ENCODE results near the gene PLEKHA1. TPM values are rescaled to one million over a fixed set of nuclear protein-coding genes. Genes with fewer than 3 reads are reported as not detected.

PLEKHA1 gene
- total RNA-seq, result 10 to 100 TPM; 24.2 to 35.2 TPM

- H3K4me1 ChIP-seq (replicated peaks), result no peaks in the 10 kb centered on the region
- H3K27me3 ChIP-seq (replicated peaks; ENCODE audit: insufficient read depth), result no peaks in the 10 kb centered on the region
- under 1% methylated on average over 47 of the region's 71 CpGs for WGBS
- DNase-seq (ENCODE audit: low spot score), result peak; percentile 94
- TF ChIP-seq, protein P1, sequence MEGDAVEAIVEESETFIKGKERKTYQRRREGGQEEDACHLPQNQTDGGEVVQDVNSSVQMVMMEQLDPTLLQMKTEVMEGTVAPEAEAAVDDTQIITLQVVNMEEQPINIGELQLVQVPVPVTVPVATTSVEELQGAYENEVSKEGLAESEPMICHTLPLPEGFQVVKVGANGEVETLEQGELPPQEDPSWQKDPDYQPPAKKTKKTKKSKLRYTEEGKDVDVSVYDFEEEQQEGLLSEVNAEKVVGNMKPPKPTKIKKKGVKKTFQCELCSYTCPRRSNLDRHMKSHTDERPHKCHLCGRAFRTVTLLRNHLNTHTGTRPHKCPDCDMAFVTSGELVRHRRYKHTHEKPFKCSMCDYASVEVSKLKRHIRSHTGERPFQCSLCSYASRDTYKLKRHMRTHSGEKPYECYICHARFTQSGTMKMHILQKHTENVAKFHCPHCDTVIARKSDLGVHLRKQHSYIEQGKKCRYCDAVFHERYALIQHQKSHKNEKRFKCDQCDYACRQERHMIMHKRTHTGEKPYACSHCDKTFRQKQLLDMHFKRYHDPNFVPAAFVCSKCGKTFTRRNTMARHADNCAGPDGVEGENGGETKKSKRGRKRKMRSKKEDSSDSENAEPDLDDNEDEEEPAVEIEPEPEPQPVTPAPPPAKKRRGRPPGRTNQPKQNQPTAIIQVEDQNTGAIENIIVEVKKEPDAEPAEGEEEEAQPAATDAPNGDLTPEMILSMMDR (IDR thresholded peaks at IDR 0.05), result peak in 2 of 4 experiments; percentile 27 to 50
- TF ChIP-seq POLR2AphosphoS5 (IDR thresholded peaks at IDR 0.05) (peak; percentile 51), POLR2A (IDR thresholded peaks at IDR 0.05) (peak; percentile 79)
- no peaks in the 10 kb centered on the region for H3K9me3 ChIP-seq
- peak within 1 kb of the TSS; percentile 91 for H3K4me3 ChIP-seq
- H3K36me3 ChIP-seq, result no peaks in the 10 kb centered on the region
- H3K27ac ChIP-seq, result peak within 1 kb of the TSS; percentile 91 to 97
- intact Hi-C loops (cut with DNase I), result loop anchor here (5.0 kb wide), 1 partner anchor 118 kb away; no protein-coding TSS in a partner anchor
These were observed at the start of gene PLEKHA1 for GRCh38 chr10:122374237-122374858. Gene PLEKHA1 (plus strand): TSS chr10:122374708. CDS start chr10:122393201, 18,493 bp downstream.

DNA sequence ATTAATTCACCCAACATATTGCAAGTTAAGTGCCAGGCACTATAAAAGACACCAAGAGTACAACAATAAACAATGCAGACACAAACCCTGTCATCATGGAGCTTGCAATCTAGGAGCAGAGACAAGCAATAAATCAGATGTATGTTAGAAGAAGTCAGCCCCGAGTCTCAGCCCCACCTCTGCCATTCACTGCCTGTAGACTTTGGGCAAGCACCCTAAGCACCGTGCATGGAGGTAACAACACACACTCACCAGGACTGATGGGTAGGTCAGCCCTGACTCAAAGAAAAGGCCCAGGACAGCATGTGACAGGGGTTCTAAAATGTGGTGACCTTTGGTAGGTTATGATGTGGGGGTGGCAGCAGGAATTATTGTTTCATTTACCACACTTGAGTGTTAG is 49.3 kb upstream of the PLEKHA1 start:
- Histone ChIP-seq H3K4me1 (replicated peaks) (no peaks in the 10 kb centered on the region), H3K4me3 (no peak overlapping the region), H3K9me3 (no peaks in the 10 kb centered on the region), H3K27me3 (replicated peaks; ENCODE audit: insufficient read depth) (no peaks in the 10 kb centered on the region), H3K36me3 (no peaks in the 10 kb centered on the region), H3K27ac (no peak overlapping the region)
- no peak for DNase-seq (ENCODE audit: low spot score)
- WGBS, result 76% methylated on average over 2 of the region's 2 CpGs
- no peak for TF ChIP-seq POLR2A (IDR thresholded peaks at IDR 0.05)
- TF ChIP-seq, protein P1 (IDR thresholded peaks at IDR 0.05), result no peak
- no peak for TF ChIP-seq POLR2AphosphoS5 (IDR thresholded peaks at IDR 0.05)
- intact Hi-C loops (cut with DNase I), result no loop called here

- no peaks in the 10 kb centered on the region for H3K9me3 ChIP-seq
- H3K27me3 ChIP-seq (replicated peaks; ENCODE audit: insufficient read depth), result no peaks in the 10 kb centered on the region
- 95% methylated on average over 5 of the region's 5 CpGs for WGBS
- DNase-seq (ENCODE audit: low spot score), result no peak
- intact Hi-C loops (cut with DNase I), result no loop called here
- TF ChIP-seq POLR2A (IDR thresholded peaks at IDR 0.05) (no peak), POLR2AphosphoS5 (IDR thresholded peaks at IDR 0.05) (no peak)
- TF ChIP-seq, protein P1 (IDR thresholded peaks at IDR 0.05), result no peak
- no peak overlapping the region for H3K4me3 ChIP-seq
- H3K4me1 ChIP-seq (replicated peaks), result no peaks in the 10 kb centered on the region
- no peaks in the 10 kb centered on the region for H3K36me3 ChIP-seq
- H3K27ac ChIP-seq, result no peak overlapping the region
These were observed 48.1 kb upstream of the PLEKHA1 start for GRCh38 chr10:122326385-122326784.

DNA sequence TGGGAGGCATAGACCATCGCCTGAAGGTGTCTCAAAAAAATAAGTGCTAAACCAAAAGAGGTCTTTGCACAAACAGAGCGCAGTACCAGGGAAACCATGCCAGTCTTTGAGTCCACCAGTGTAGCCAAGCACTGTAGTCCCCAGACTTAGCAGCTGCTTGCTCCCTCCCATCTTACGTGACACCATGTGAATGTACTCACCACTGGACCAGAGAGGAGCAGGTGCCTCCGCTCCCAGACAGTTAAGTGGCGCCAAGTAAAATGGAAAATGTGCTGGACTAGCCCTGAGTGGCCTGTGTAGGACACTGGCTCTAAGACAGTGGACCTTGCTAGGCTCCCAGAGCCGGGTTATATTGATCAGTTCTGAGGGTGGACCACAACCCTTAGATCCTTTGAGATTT is 47.7 kb upstream of the PLEKHA1 start:
- intact Hi-C loops (cut with DNase I), result no loop called here
- Histone ChIP-seq H3K27me3 (replicated peaks; ENCODE audit: insufficient read depth) (no peaks in the 10 kb centered on the region), H3K9me3 (no peaks in the 10 kb centered on the region), H3K4me3 (no peak overlapping the region), H3K27ac (no peak overlapping the region), H3K36me3 (no peaks in the 10 kb centered on the region), H3K4me1 (replicated peaks) (no peaks in the 10 kb centered on the region)
- 76% methylated on average over 6 of the region's 6 CpGs for WGBS
- TF ChIP-seq POLR2AphosphoS5 (IDR thresholded peaks at IDR 0.05) (no peak), POLR2A (IDR thresholded peaks at IDR 0.05) (no peak)
- TF ChIP-seq, protein P1 (IDR thresholded peaks at IDR 0.05), result no peak
- no peak for DNase-seq (ENCODE audit: low spot score)

Data from prostate gland (tissue), 2 donors.